Measurements from ENCODE around the gene TMEM163. TPM values are rescaled to one million over a fixed set of nuclear protein-coding genes. Genes with fewer than 3 reads are reported as not detected.

Gene TMEM163
- polyA plus RNA-seq, 1 donor from 2014 or later: 3.5 TPM

- TF ChIP-seq EZH2 (IDR thresholded peaks at IDR 0.05; ENCODE audit: borderline replicate concordance, insufficient read depth, low read length, poor library complexity, severe bottlenecking): no peak
- TF ChIP-seq TAF1 (IDR thresholded peaks at IDR 0.05; ENCODE audit: low read depth): no peak
- TF ChIP-seq MXI1 (conservative IDR thresholded peaks at IDR 0.05; ENCODE audit: poor library complexity, severe bottlenecking): no peak
- TF ChIP-seq EP300 (conservative IDR thresholded peaks at IDR 0.05; ENCODE audit: poor library complexity, severe bottlenecking): no peak
- no peak for TF ChIP-seq SMC3 (conservative IDR thresholded peaks at IDR 0.05; ENCODE audit: poor library complexity)
- TF ChIP-seq POLR2AphosphoS5 (IDR thresholded peaks at IDR 0.05): no peak
- TF ChIP-seq RAD21 (conservative IDR thresholded peaks at IDR 0.05): no peak
- TF ChIP-seq REST (IDR thresholded peaks at IDR 0.05; ENCODE audit: borderline replicate concordance): no peak
- no peak for TF ChIP-seq CTCF (IDR thresholded peaks at IDR 0.05; ENCODE audit: poor library complexity, severe bottlenecking)
- Histone ChIP-seq H3K9me3 (ENCODE audit: low read length) (no peaks in the 10 kb centered on the region), H2AFZ (ENCODE audit: low read depth, low read length) (no peak overlapping the region), H3K36me3 (ENCODE audit: insufficient read depth, low read length) (no peaks in the 10 kb centered on the region), H3K4me2 (ENCODE audit: low read length) (no peak overlapping the region), H3K79me2 (replicated peaks; ENCODE audit: insufficient read depth, low read length) (no peaks in the 10 kb centered on the region), H3K27me3 (ENCODE audit: insufficient read depth, low read depth, low read length) (no peaks in the 10 kb centered on the region), H3K27ac (ENCODE audit: low read length) (no peak overlapping the region), H3K4me3 (ENCODE audit: low read length) (no peak overlapping the region), H3F3A (ENCODE audit: insufficient read depth, low read length, poor library complexity, severe bottlenecking) (no peaks in the 10 kb centered on the region), H3K9ac (ENCODE audit: low read length) (no peak overlapping the region), H4K20me1 (ENCODE audit: insufficient read depth) (no peaks in the 10 kb centered on the region), H3K9me2 (ENCODE audit: insufficient read depth, low read length) (no peaks in the 10 kb centered on the region)
Observed at GRCh38 chr2:134670955-134671354, 47.8 kb downstream of the TMEM163 start.

- H3K4me3 ChIP-seq (ENCODE audit: low read length): no peak overlapping the region
- H3K4me2 ChIP-seq (ENCODE audit: low read length): no peak overlapping the region
- no peaks in the 10 kb centered on the region for H4K20me1 ChIP-seq (ENCODE audit: insufficient read depth)
- H3K9me3 ChIP-seq (ENCODE audit: low read length): no peaks in the 10 kb centered on the region
- H3K9ac ChIP-seq (ENCODE audit: low read length): no peak overlapping the region
- no peaks in the 10 kb centered on the region for H3F3A ChIP-seq (ENCODE audit: insufficient read depth, low read length, poor library complexity, severe bottlenecking)
- no peak overlapping the region for H2AFZ ChIP-seq (ENCODE audit: low read depth, low read length)
- H3K36me3 ChIP-seq (ENCODE audit: insufficient read depth, low read length): no peaks in the 10 kb centered on the region
- no peaks in the 10 kb centered on the region for H3K27me3 ChIP-seq (ENCODE audit: insufficient read depth, low read depth, low read length)
- no peaks in the 10 kb centered on the region for H3K79me2 ChIP-seq (replicated peaks; ENCODE audit: insufficient read depth, low read length)
- no peak for TF ChIP-seq REST (IDR thresholded peaks at IDR 0.05; ENCODE audit: borderline replicate concordance)
- TF ChIP-seq RAD21 (conservative IDR thresholded peaks at IDR 0.05): no peak
- TF ChIP-seq EP300 (conservative IDR thresholded peaks at IDR 0.05; ENCODE audit: poor library complexity, severe bottlenecking): no peak
- no peak overlapping the region for H3K27ac ChIP-seq (ENCODE audit: low read length)
- H3K9me2 ChIP-seq (ENCODE audit: insufficient read depth, low read length): no peaks in the 10 kb centered on the region
Observed at GRCh38 chr2:134669731-134670669, 48.8 kb downstream of the TMEM163 start.
